Prostate gland (tissue), 2 donors: ENCODE data around the gene CELF2.

Source experiments
- CTCF ChIP-seq, 4 experiments: fragments of 200-600 bp in 2 of 4; fragments of 450-650 bp in 2 of 4; sonication (generic) in 2 of 4; IDR thresholded peaks; 1 replicate in 3 of 4; 2 replicates in 1 of 4; pipeline ENCODE4 v1.5.1; 2016 to 2019; ENCODE audit warnings: antibody characterized with exemption in 4 of 4, mild to moderate bottlenecking in 2 of 4, moderate library complexity in 2 of 4
- POLR2A ChIP-seq: fragments of 450-650 bp; IDR thresholded peaks from one replicate; pipeline ENCODE4 v1.6.1; 2016; ENCODE audit warnings: antibody characterized with exemption, mild to moderate bottlenecking
- POLR2AphosphoS5 ChIP-seq: sonication (generic); formaldehyde crosslinking; IDR thresholded peaks from one replicate; pipeline ENCODE4 v1.6.1; 2017; ENCODE audit warnings: antibody characterized with exemption

- TF ChIP-seq POLR2AphosphoS5 (no peak), CTCF (IDR thresholded peaks at IDR 0.05) (no peak), POLR2A (no peak)
These were observed 101.0 kb downstream of the CELF2 start for GRCh38 chr10:11118686-11119085.
